Cardiac muscle cell (in vitro differentiated cells and primary cell): ENCODE results near the gene FAM149B1. TPM values are rescaled to one million over a fixed set of nuclear protein-coding genes. Genes with fewer than 3 reads are reported as not detected.

Experiments used
- DNase-seq, 2 donors: peaks; one replicate each; pipeline versions ENCODE4 v3.0.0 to v3.0.0-alpha.2; 2010 to 2017; ENCODE audit warnings: low read depth in 1 of 2, low spot score in 1 of 2
- H3K27ac ChIP-seq: fragments of 200-600 bp; sonication (generic); 2 replicates; pipeline ENCODE4 v1.5.1; 2016
- H3K27me3 ChIP-seq: fragments of 200-600 bp; sonication (generic); 2 replicates; pipeline ENCODE4 v1.6.0; 2016; ENCODE audit warnings: control low read depth
- H3K36me3 ChIP-seq: fragments of 200-600 bp; sonication (generic); 2 replicates; pipeline ENCODE4 v1.5.1; 2016; ENCODE audit warnings: control low read depth
- H3K4me1 ChIP-seq: fragments of 200-600 bp; sonication (generic); 2 replicates; pipeline ENCODE4 v1.8.1; 2017; ENCODE audit warnings: low read depth, mild to moderate bottlenecking, mixed run types
- H3K4me3 ChIP-seq: fragments of 200-600 bp; sonication (generic); 2 replicates; pipeline ENCODE4 v1.5.1; 2016; ENCODE audit warnings: mild to moderate bottlenecking
- H3K9me3 ChIP-seq: fragments of 200-600 bp; sonication (generic); 2 replicates; pipeline ENCODE4 v1.5.1; 2017; ENCODE audit warnings: low read depth, mild to moderate bottlenecking, control low read depth
- CTCF ChIP-seq: IDR thresholded peaks from 2 replicates; pipeline ENCODE4 v1.5.1; 2012; ENCODE audit warnings: low read depth, mild to moderate bottlenecking, low read length
- polyA plus RNA-seq: library from polyadenylated mRNA; unstranded; fragments of >200 nt; fragmentation: Nextera tagmentation; extraction: Ambion mirVana; gene quantifications from 2 replicates; pipeline ENCODE4 v1.2.1, GENCODE V29; 2016
- total RNA-seq: library from RNA; depleted of rRNA; stranded (reverse); fragments of >200 nt; gene quantifications from 2 replicates; pipeline ENCODE4 v1.2.3, GENCODE V29; 2016

The FAM149B1 gene
- total and polyA plus RNA-seq, 2 experiments from 2014 or later, result 12.4 to 12.9 TPM

DNA sequence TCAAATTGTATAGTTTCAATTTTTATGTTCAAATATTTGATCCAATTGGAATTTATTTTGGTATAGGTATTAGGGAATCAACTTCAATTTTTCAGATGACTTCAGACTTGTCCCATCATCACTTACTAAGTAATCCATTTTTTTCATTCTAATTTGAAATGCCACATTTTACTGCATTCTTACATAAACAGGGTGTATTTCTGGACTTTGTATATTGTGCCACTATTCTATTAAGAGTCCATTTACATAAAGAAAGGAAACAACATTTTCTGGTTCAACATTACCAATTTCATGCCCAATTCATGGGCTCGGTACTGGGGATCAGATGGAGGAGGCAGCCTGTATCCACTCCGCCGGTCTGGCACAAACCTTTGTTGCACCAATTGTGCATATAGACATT, 15.9 kb upstream of the FAM149B1 start:
- Histone ChIP-seq H3K36me3 (peaks cover 51% of the 10 kb centered on the region), H3K4me1 (no peaks in the 10 kb centered on the region), H3K27me3 (no peaks in the 10 kb centered on the region), H3K4me3 (no peak overlapping the region), H3K27ac (no peak overlapping the region), H3K9me3 (no peaks in the 10 kb centered on the region)
- no peak for DNase-seq
- no peak for TF ChIP-seq CTCF

DNA sequence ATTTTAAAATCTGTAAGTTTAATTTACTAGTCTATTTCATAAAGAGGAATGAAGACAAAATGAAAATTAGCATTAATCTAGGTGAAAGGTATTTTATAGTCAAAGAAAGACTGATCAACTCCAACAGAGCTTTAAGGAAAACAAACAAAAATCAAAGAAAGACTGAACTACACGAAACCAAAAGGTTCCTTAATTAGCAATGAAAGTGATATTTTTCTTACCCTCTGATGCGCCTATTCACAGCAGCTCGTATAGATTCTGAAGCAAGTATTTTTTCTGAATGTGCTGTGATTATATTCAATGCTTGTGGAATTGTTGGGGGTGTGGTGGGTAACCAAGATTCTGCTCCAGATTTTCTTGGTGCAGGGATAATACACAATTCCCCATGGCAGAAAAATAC, 11.9 kb upstream of the FAM149B1 start:
- Histone ChIP-seq H3K36me3 (peaks cover 32% of the 10 kb centered on the region), H3K27me3 (no peaks in the 10 kb centered on the region), H3K4me3 (no peak overlapping the region), H3K9me3 (no peaks in the 10 kb centered on the region), H3K4me1 (no peaks in the 10 kb centered on the region), H3K27ac (no peak overlapping the region)
- no peak for TF ChIP-seq CTCF
- DNase-seq, result no peak

DNA sequence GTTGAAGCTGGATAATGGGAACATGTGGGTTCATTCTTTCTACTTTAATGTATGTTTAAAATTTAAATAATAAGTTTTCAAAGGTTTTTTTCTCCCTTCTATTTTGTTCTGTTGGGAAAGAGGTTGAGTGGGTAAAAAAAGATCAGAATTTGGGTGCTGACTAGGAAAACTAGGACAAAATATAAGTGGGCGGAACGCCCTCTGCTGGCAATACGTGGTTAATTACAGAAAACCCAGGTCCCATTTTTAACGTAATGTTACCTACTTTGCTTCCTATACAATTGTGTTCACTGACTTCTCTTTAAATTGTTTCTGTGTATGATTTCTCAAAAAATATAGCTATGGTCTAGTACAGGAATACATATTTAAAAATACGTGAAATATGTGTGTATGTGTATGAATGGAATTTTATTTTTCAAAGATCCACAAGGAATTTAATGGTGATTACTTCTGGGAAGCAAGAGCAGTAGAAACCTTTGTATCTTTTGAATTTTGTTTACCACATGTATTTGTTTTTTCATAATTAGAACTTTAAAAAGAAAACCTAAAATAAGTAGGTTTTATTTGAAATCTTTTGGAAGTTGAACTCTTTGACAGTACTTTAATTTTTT, 8.8 kb upstream of the FAM149B1 start:
- Histone ChIP-seq H3K27me3 (no peaks in the 10 kb centered on the region), H3K9me3 (no peaks in the 10 kb centered on the region), H3K4me1 (no peaks in the 10 kb centered on the region), H3K36me3 (peaks cover 19% of the 10 kb centered on the region), H3K4me3 (no peak overlapping the region), H3K27ac (no peak overlapping the region)
- peak; percentile 62 to 67 for DNase-seq
- TF ChIP-seq CTCF, result peak; percentile 72

- Histone ChIP-seq H3K36me3 (peaks cover 12% of the 10 kb centered on the region), H3K27ac (no peak overlapping the region), H3K4me3 (no peak overlapping the region), H3K27me3 (no peaks in the 10 kb centered on the region), H3K9me3 (no peaks in the 10 kb centered on the region), H3K4me1 (no peaks in the 10 kb centered on the region)
- TF ChIP-seq CTCF, result no peak
- DNase-seq, result no peak
Measured at GRCh38 chr10:73161079-73161478, 6.8 kb upstream of the FAM149B1 start.

DNA sequence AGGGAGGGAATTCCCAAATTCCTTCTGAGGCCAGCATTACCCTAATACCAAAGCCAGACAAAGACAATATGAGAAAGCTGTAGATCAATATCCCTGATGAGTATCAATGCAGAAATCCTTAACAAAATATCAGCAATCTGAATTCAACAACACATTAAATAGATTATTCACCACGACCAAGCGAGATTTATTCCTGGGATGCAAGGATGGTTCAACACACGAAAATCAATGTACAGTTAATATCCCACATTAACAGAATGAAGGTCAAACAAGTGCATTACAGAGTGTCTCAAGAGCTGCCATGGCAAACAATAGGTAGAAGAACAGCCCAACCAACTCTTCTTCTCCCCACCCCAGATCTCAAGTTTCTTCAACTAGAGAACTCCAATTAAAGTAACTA, 6.3 kb upstream of the FAM149B1 start:
- H3K36me3 ChIP-seq, result peaks cover 7% of the 10 kb centered on the region
- no peaks in the 10 kb centered on the region for H3K4me1 ChIP-seq
- H3K27me3 ChIP-seq, result no peaks in the 10 kb centered on the region
- no peak for TF ChIP-seq CTCF
- no peak overlapping the region for H3K27ac ChIP-seq
- no peak for DNase-seq
- no peak overlapping the region for H3K4me3 ChIP-seq
- no peaks in the 10 kb centered on the region for H3K9me3 ChIP-seq

DNA sequence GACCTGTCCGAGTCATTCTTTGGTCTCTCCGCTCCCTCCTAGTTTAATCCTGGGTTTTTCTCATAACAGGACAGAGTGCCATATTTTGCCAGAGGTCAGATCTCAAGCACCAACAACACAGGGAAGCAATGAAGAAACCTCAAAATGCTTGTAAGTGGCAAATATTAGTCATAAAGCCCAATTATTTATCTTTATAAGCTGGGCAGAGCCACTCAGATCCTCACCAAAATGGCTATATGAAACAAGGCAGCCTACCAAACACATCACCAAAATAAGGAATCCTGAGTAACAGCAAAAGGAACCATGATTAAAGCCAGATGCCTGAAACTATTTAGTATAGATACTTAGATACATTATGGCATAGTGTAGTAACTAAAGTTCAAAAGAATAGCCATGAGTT, 4.8 kb upstream of the FAM149B1 start:
- peak in 1 of 2 donors; percentile 2 for DNase-seq
- no peak overlapping the region for H3K27ac ChIP-seq
- H3K4me3 ChIP-seq, result no peak overlapping the region
- H3K27me3 ChIP-seq, result no peaks in the 10 kb centered on the region
- TF ChIP-seq CTCF, result no peak
- H3K36me3 ChIP-seq, result peaks cover 7% of the 10 kb centered on the region
- H3K9me3 ChIP-seq, result no peaks in the 10 kb centered on the region
- no peaks in the 10 kb centered on the region for H3K4me1 ChIP-seq
